ENCODE results near the gene FHIT. TPM values are rescaled to one million over a fixed set of nuclear protein-coding genes. Genes with fewer than 3 reads are reported as not detected.

Gene FHIT
- total and polyA plus RNA-seq, 2 of the 4 experiments (the other 2 are of a cell fraction): 0.07 TPM; not detected in 1

- no peak for TF ChIP-seq CHD1 (IDR thresholded peaks at IDR 0.05; ENCODE audit: low read depth, low read length)
Measured at GRCh38 chr3:60979461-60980341, 271.6 kb downstream of the FHIT start (continued).

DNA sequence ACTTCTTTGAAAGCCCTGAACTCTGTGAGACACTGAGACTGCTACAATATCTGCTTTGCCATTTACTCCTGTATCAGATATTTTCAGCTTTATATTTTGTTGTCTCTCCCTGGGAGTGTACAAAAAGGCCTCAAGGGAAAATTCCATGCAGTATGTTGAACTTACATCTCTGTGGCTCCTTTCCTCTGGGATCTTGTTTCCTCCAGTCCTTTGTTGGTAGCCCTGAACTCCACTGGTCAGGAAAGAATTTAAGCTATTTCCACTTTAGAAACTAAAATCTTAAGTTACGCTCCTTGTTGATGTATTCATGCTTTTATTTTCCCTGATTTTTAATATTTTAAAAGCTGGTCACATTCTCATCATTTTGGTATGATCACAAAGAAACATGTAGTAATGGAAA lies 277.9 kb downstream of the FHIT start:
- Histone ChIP-seq H2AFZ (replicated peaks; ENCODE audit: low read length, poor library complexity) (no peak overlapping the region), H3K79me1 (ENCODE audit: low read depth in 1 of 2, low read length in 2 of 2) (no peaks in the 10 kb centered on the region), H3K9ac (ENCODE audit: low read depth, low read length) (no peak overlapping the region), H3K36me3 (ENCODE audit: control insufficient read depth, insufficient read depth, low read length) (no peaks in the 10 kb centered on the region), H2BK5ac (ENCODE audit: low read depth, low read length, poor library complexity, severe bottlenecking) (no peak overlapping the region), H3K4ac (ENCODE audit: low read depth, low read length) (no peak overlapping the region), H4K8ac (ENCODE audit: low read depth in 2 of 2, low read length in 2 of 2) (no peak overlapping the region), H4K91ac (ENCODE audit: insufficient read depth, low read depth, low read length) (no peak overlapping the region), H3K9me3 (ENCODE audit: control insufficient read depth, insufficient read depth, low read length) (0 out of 2 replicates have a peak, but pooled peaks cover 2% of the 10 kb centered on the region), H3K9me1 (ENCODE audit: insufficient read depth, low read length) (no peaks in the 10 kb centered on the region), H3K4me1 (ENCODE audit: control insufficient read depth, insufficient read depth, low read length) (no peaks in the 10 kb centered on the region), H2BK20ac (ENCODE audit: low read depth, low read length) (no peak overlapping the region), H4K20me1 (ENCODE audit: insufficient read depth, low read length) (no peaks in the 10 kb centered on the region), H3K23ac (ENCODE audit: low read depth, low read length) (no peak overlapping the region), H3K14ac (replicated peaks; ENCODE audit: low read depth, low read length) (no peak overlapping the region), H4K5ac (ENCODE audit: low read depth, low read length) (no peak overlapping the region), H2AK9ac (replicated peaks; ENCODE audit: low read depth, low read length, poor library complexity) (no peak overlapping the region), H3K4me3 (ENCODE audit: insufficient read depth, low read depth, low read length) (no peak overlapping the region), H2BK15ac (ENCODE audit: low read depth, low read length) (no peak overlapping the region), H3K18ac (ENCODE audit: low read depth, low read length) (no peak overlapping the region), H2AK5ac (ENCODE audit: low read depth, low read length) (no peak overlapping the region), H3K4me2 (ENCODE audit: low read depth, low read length) (no peak overlapping the region), H3K27ac (ENCODE audit: insufficient read depth, low read length) (no peak overlapping the region), H3K27me3 (ENCODE audit: control insufficient read depth, insufficient read depth, low read length) (no peaks in the 10 kb centered on the region), H2BK120ac (ENCODE audit: low read depth, low read length) (no peak overlapping the region), H3K56ac (ENCODE audit: extremely low read depth, insufficient read depth, low read length) (no peak overlapping the region)
- in situ Hi-C loops (cut with MboI; ENCODE audit: low sequenced_read_pairs): no loop called here
- ChIA-PET CTCF (interaction anchor here (0.6 kb wide), 1 partner anchor 731 kb away, joined by 5 read pairs; no protein-coding TSS in a partner anchor), POLR2A (ENCODE audit: unreplicated experiment) (no interaction called here)
- DNase-seq: no peak
- no TSS peak for BruUV-seq (replicated peaks)
- intact Hi-C loops (cut with micrococcal nuclease): no loop called here
- dilution Hi-C loops (cut with HindIII; ENCODE audit: low sequenced_read_pairs, unreplicated experiment): no loop called here
- no peak for ATAC-seq (ENCODE audit: low read depth)
- no CpG with 5 or more reads among the region's 1 CpG for WGBS, 2 experiments (ENCODE audit: extremely low coverage in 2 of 2, insufficient read length in 1 of 2)
- TF ChIP-seq MAZ (IDR thresholded peaks at IDR 0.05; ENCODE audit: borderline replicate concordance, low read depth, low read length) (no peak), RFX5 (IDR thresholded peaks at IDR 0.05; ENCODE audit: low read depth, low read length) (no peak), RAD21 (IDR thresholded peaks at IDR 0.05; ENCODE audit: low read length) (no peak), CTCF (conservative IDR thresholded peaks at IDR 0.05; ENCODE audit: low read depth, low read length) (no peak), FOS (IDR thresholded peaks at IDR 0.05; ENCODE audit: low read depth, low read length) (no peak), SMC3 (IDR thresholded peaks at IDR 0.05; ENCODE audit: low read depth, low read length) (no peak), USF2 (IDR thresholded peaks at IDR 0.05; ENCODE audit: low read depth, low read length) (no peak), CEBPB (IDR thresholded peaks at IDR 0.05; ENCODE audit: low read depth, low read length) (no peak), MXI1 (IDR thresholded peaks at IDR 0.05; ENCODE audit: borderline replicate concordance, low read depth, low read length) (no peak), RCOR1 (IDR thresholded peaks at IDR 0.05; ENCODE audit: insufficient replicate concordance, low read length) (no peak)
- TF ChIP-seq, protein P1, sequence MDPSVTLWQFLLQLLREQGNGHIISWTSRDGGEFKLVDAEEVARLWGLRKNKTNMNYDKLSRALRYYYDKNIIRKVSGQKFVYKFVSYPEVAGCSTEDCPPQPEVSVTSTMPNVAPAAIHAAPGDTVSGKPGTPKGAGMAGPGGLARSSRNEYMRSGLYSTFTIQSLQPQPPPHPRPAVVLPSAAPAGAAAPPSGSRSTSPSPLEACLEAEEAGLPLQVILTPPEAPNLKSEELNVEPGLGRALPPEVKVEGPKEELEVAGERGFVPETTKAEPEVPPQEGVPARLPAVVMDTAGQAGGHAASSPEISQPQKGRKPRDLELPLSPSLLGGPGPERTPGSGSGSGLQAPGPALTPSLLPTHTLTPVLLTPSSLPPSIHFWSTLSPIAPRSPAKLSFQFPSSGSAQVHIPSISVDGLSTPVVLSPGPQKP (IDR thresholded peaks at IDR 0.05; ENCODE audit: borderline replicate concordance, low read depth, low read length): no peak
